WTC11 (cell line): ENCODE results near the gene PRDM2. TPM values are rescaled to one million over a fixed set of nuclear protein-coding genes. Genes with fewer than 3 reads are reported as not detected.

ENCODE experiments used
- ATAC-seq: fragments of 200-7000 bp; cut with Tn5 transposase; 2 replicates; pipeline ENCODE4 v1.10.0; 2021; ENCODE audit warnings: mild to moderate bottlenecking, moderate library complexity
- CTCF ChIA-PET: fragments of 300-600 bp; sonication (Branson Sonifier 250); formaldehyde crosslinking; loops from one replicate; lab custom pipeline; 2021; ENCODE audit warnings: antibody characterized with exemption; lab: Charles Lee
- POLR2A ChIA-PET: fragments of 350-600 bp; sonication (Branson Sonifier 250); formaldehyde crosslinking; loops from one replicate; lab custom pipeline; 2021; ENCODE audit warnings: antibody characterized with exemption; lab: Charles Lee
- DNase-seq: peaks from one replicate; pipeline ENCODE4 v3.0.0; 2021; ENCODE audit warnings: low spot score
- H3K27ac Mint-ChIP-seq: 2 replicates; pipeline ENCODE4 v1.8.0; 2021; ENCODE audit warnings: mixed read lengths
- H3K27me3 Mint-ChIP-seq: 2 replicates; pipeline ENCODE4 v1.8.0; 2021; ENCODE audit warnings: low read depth, mild to moderate bottlenecking, moderate library complexity, mixed read lengths
- H3K36me3 Mint-ChIP-seq: 2 replicates; pipeline ENCODE4 v1.8.0; 2021; ENCODE audit warnings: mixed read lengths
- H3K4me1 Mint-ChIP-seq: 2 replicates; pipeline ENCODE4 v1.8.0; 2022; ENCODE audit warnings: mixed read lengths
- H3K4me3 Mint-ChIP-seq: 2 replicates; pipeline ENCODE4 v1.8.0; 2021; ENCODE audit warnings: mild to moderate bottlenecking, moderate library complexity, mixed read lengths
- H3K9me3 Mint-ChIP-seq: 2 replicates; pipeline ENCODE4 v1.8.0; 2021; ENCODE audit warnings: mixed read lengths
- ATF1 ChIP-seq: sonication (generic); formaldehyde crosslinking; IDR thresholded peaks from 2 replicates; pipeline ENCODE4 v1.8.1; 2023; ENCODE audit warnings: mild to moderate bottlenecking, moderate library complexity, missing genetic modification reagents
- E2F5 ChIP-seq: sonication (generic); formaldehyde crosslinking; IDR thresholded peaks from 2 replicates; pipeline ENCODE4 v1.8.1; 2022; ENCODE audit warnings: mild to moderate bottlenecking, moderate library complexity, missing genetic modification reagents
- ESRRA ChIP-seq: sonication (generic); formaldehyde crosslinking; IDR thresholded peaks from 2 replicates; pipeline ENCODE4 v1.8.1; 2022; ENCODE audit warnings: mild to moderate bottlenecking, missing genetic modification reagents, borderline replicate concordance
- ETV6 ChIP-seq: sonication (generic); formaldehyde crosslinking; IDR thresholded peaks from 2 replicates; pipeline ENCODE4 v1.8.1; 2022; ENCODE audit warnings: mild to moderate bottlenecking, missing genetic modification reagents
- FOXK1 ChIP-seq: sonication (generic); formaldehyde crosslinking; IDR thresholded peaks from 2 replicates; pipeline ENCODE4 v1.8.0; 2022; ENCODE audit warnings: mild to moderate bottlenecking, moderate library complexity, missing genetic modification reagents
- FOXP4 ChIP-seq: sonication (generic); formaldehyde crosslinking; IDR thresholded peaks from 2 replicates; pipeline ENCODE4 v1.8.0; 2022; ENCODE audit warnings: mild to moderate bottlenecking, missing genetic modification reagents
- HMGXB4 ChIP-seq: sonication (generic); formaldehyde crosslinking; IDR thresholded peaks from 2 replicates; pipeline ENCODE4 v1.8.1; 2023; ENCODE audit warnings: mild to moderate bottlenecking, moderate library complexity, missing genetic modification reagents
- IRF1 ChIP-seq: sonication (generic); formaldehyde crosslinking; IDR thresholded peaks from 2 replicates; pipeline ENCODE4 v1.8.0; 2023; ENCODE audit warnings: missing genetic modification reagents
- MXD4 ChIP-seq: fragments of 250-450 bp; sonication (Bioruptor Pico); IDR thresholded peaks from 2 replicates; pipeline ENCODE4 v1.8.0; 2021; ENCODE audit warnings: mild to moderate bottlenecking, moderate library complexity, borderline replicate concordance
- NFE2L1 ChIP-seq: sonication (generic); formaldehyde crosslinking; IDR thresholded peaks from 2 replicates; pipeline ENCODE4 v1.8.1; 2023; ENCODE audit warnings: missing genetic modification reagents
- NR3C1 ChIP-seq: sonication (generic); formaldehyde crosslinking; conservative IDR thresholded peaks from 2 replicates; pipeline ENCODE4 v1.8.1; 2023; ENCODE audit warnings: low read depth, mild to moderate bottlenecking, missing genetic modification reagents
- SMAD4 ChIP-seq: sonication (generic); formaldehyde crosslinking; IDR thresholded peaks from 2 replicates; pipeline ENCODE4 v1.8.0; 2022; ENCODE audit warnings: mild to moderate bottlenecking, missing genetic modification reagents
- TEAD1 ChIP-seq: sonication (generic); formaldehyde crosslinking; IDR thresholded peaks from 2 replicates; pipeline ENCODE4 v1.8.0; 2022; ENCODE audit warnings: mild to moderate bottlenecking, missing genetic modification reagents
- ZBTB43 ChIP-seq: sonication (generic); formaldehyde crosslinking; IDR thresholded peaks from 2 replicates; pipeline ENCODE4 v1.8.1; 2023; ENCODE audit warnings: mild to moderate bottlenecking, missing genetic modification reagents
- ZMAT4 ChIP-seq: fragments of 250-450 bp; sonication (Bioruptor Pico); IDR thresholded peaks from 2 replicates; pipeline ENCODE4 v1.9.0; 2021; ENCODE audit warnings: mild to moderate bottlenecking
- ZNF138 ChIP-seq: sonication (generic); formaldehyde crosslinking; conservative IDR thresholded peaks from 2 replicates; pipeline ENCODE4 v1.8.1; 2022; ENCODE audit warnings: mild to moderate bottlenecking, moderate library complexity, missing genetic modification reagents
- ZNF263 ChIP-seq: sonication (generic); formaldehyde crosslinking; IDR thresholded peaks from 2 replicates; pipeline ENCODE4 v1.8.1; 2022; ENCODE audit warnings: low read depth, mild to moderate bottlenecking, moderate library complexity, missing genetic modification reagents
- ZNF416 ChIP-seq: fragments of 250-450 bp; sonication (Bioruptor Pico); IDR thresholded peaks from 2 replicates; pipeline ENCODE4 v1.9.0; 2021; ENCODE audit warnings: mild to moderate bottlenecking, inconsistent platforms
- total RNA-seq: library from RNA; stranded (reverse); gene quantifications from 3 replicates; pipeline ENCODE4 v1.2.3, GENCODE V29; 2021

Gene PRDM2
- total RNA-seq, 1 experiment from 2014 or later, result 25.0 TPM

GRCh38 chr1:13803546-13804239 lies 103.7 kb downstream of the PRDM2 start:
- DNase-seq, result no peak
- CTCF ChIA-PET, result no interaction called here
- Mint-ChIP-seq H3K36me3 (no peaks in the 10 kb centered on the region), H3K4me1 (peaks cover 27% of the 10 kb centered on the region), H3K9me3 (no peaks in the 10 kb centered on the region), H3K27me3 (peaks cover 39% of the 10 kb centered on the region), H3K4me3 (no peak overlapping the region), H3K27ac (no peak overlapping the region)
- TF ChIP-seq MXD4 (CRISPR knock-in tag) (no peak), TEAD1 (CRISPR knock-in tag) (no peak)
- ATAC-seq, result no peak
- POLR2A ChIA-PET, result no interaction called here

- no peaks in the 10 kb centered on the region for H3K9me3 Mint-ChIP-seq
- no peak overlapping the region for H3K27ac Mint-ChIP-seq
- ATAC-seq (no peak), DNase-seq (no peak)
- peaks cover 33% of the 10 kb centered on the region for H3K27me3 Mint-ChIP-seq
- POLR2A ChIA-PET, result no interaction called here
- TF ChIP-seq ZNF416 (CRISPR knock-in tag) (no peak), E2F5 (CRISPR knock-in tag) (no peak), NFE2L1 (no peak), ZNF263 (CRISPR knock-in tag) (no peak), ETV6 (CRISPR knock-in tag) (no peak), IRF1 (CRISPR knock-in tag) (no peak), NR3C1 (no peak), FOXK1 (no peak), ESRRA (CRISPR knock-in tag) (no peak), ATF1 (CRISPR knock-in tag) (no peak), FOXP4 (CRISPR knock-in tag) (no peak), ZNF138 (CRISPR knock-in tag) (no peak), HMGXB4 (CRISPR knock-in tag) (no peak), SMAD4 (no peak), ZBTB43 (no peak), ZMAT4 (CRISPR knock-in tag) (no peak)
- TF ChIP-seq, all 79 proteins: peak for 0
- H3K4me1 Mint-ChIP-seq, result peaks cover 23% of the 10 kb centered on the region
- CTCF ChIA-PET, result no interaction called here
- H3K36me3 Mint-ChIP-seq, result no peaks in the 10 kb centered on the region
- no peak overlapping the region for H3K4me3 Mint-ChIP-seq
These were observed 104.2 kb downstream of the PRDM2 start for GRCh38 chr1:13804240-13804633.
